Left ventricle myocardium inferior (tissue), 1 donor: ENCODE measurements around the gene FAM120AOS. TPM values are rescaled to one million over a fixed set of nuclear protein-coding genes. Genes with fewer than 3 reads are reported as not detected.

Source experiments
- DNase-seq: peaks from one replicate; pipeline ENCODE4 v3.0.0-alpha.2; 2020
- H3K27ac ChIP-seq: fragments of 200-600 bp; replicated peaks from 2 replicates; pipeline ENCODE4 v1.8.0; 2021
- H3K27me3 ChIP-seq: fragments of 200-600 bp; 2 replicates; pipeline ENCODE4 v1.8.0; 2021; ENCODE audit warnings: low read depth
- H3K36me3 ChIP-seq: fragments of 200-600 bp; 2 replicates; pipeline ENCODE4 v1.8.0; 2021
- H3K4me1 ChIP-seq: fragments of 200-600 bp; 2 replicates; pipeline ENCODE4 v1.8.0; 2021
- H3K4me3 ChIP-seq: fragments of 200-600 bp; 2 replicates; pipeline ENCODE4 v1.8.0; 2021; ENCODE audit warnings: mild to moderate bottlenecking, moderate library complexity
- H3K9me3 ChIP-seq: fragments of 200-600 bp; replicated peaks from 2 replicates; pipeline ENCODE4 v1.8.0; 2021
- CTCF ChIP-seq: fragments of 200-600 bp; IDR thresholded peaks from 2 replicates; pipeline ENCODE4 v1.8.0; 2021; ENCODE audit warnings: antibody characterized with exemption, mild to moderate bottlenecking, borderline replicate concordance
- intact Hi-C: fragments of 100-400 bp; cut with micrococcal nuclease; formaldehyde crosslinking; loops from one replicate; pipeline ENCODE4 v1.11.0; 2022
- total RNA-seq: library from RNA; stranded (reverse); fragmentation: NEBNext Ultra II Directional; extraction: Animal tissue kit (Norgen Biotek cat#: 25700); gene quantifications from one replicate; pipeline ENCODE4 v1.2.1, GENCODE V29; 2021
- donor health status: DM: no; HTN: yes; CAD: no; lungs with severe emphysema.

FAM120AOS gene
- total RNA-seq, 1 donor from 2014 or later, result 27.3 TPM

- Histone ChIP-seq H3K27me3 (no peaks in the 10 kb centered on the region), H3K4me3 (no peak overlapping the region), H3K9me3 (no peaks in the 10 kb centered on the region), H3K27ac (peak overlapping the region; percentile 98), H3K36me3 (no peaks in the 10 kb centered on the region), H3K4me1 (peaks cover 94% of the 10 kb centered on the region)
- TF ChIP-seq CTCF, result no peak
- DNase-seq, result no peak
- intact Hi-C loops, result no loop called here
Observed at GRCh38 chr9:93460689-93461413, 7.5 kb upstream of the FAM120AOS start.

DNA sequence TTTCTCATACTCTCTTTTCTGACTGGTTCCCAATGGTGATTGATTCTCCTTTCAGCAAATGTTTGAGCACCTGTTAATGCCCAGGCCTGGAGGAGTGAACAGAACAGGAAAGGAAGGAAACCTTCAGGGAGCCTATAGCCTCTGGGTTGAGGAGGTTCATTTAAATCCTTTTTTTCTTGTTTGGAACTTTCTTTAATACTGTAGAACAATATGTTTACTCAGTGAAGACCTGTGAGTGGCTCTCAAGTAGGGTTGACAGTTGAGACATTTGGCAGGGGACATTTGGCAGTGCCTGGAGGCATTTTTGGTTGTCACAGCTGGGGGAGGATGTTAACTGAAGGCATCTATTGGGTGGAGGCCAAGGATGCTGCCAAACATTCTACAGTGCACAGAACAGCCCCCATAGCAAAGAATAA, 6.1 kb upstream of the FAM120AOS start:
- Histone ChIP-seq H3K27ac (peak overlapping the region; percentile 98), H3K4me1 (peaks cover 94% of the 10 kb centered on the region), H3K36me3 (no peaks in the 10 kb centered on the region), H3K9me3 (no peaks in the 10 kb centered on the region), H3K27me3 (no peaks in the 10 kb centered on the region), H3K4me3 (no peak overlapping the region)
- intact Hi-C loops, result loop anchor here (5.0 kb wide), 1 partner anchor 108 kb away; no protein-coding TSS in a partner anchor
- TF ChIP-seq CTCF, result no peak
- no peak for DNase-seq

- DNase-seq, result no peak
- Histone ChIP-seq H3K4me3 (no peak overlapping the region), H3K27me3 (no peaks in the 10 kb centered on the region), H3K36me3 (no peaks in the 10 kb centered on the region), H3K4me1 (peaks cover 94% of the 10 kb centered on the region), H3K9me3 (no peaks in the 10 kb centered on the region), H3K27ac (peak overlapping the region; percentile 98)
- intact Hi-C loops, result loop anchor here (5.0 kb wide), 1 partner anchor 109 kb away; no protein-coding TSS in a partner anchor
- TF ChIP-seq CTCF, result no peak
Observed at GRCh38 chr9:93458712-93459111, 5.3 kb upstream of the FAM120AOS start.

DNA sequence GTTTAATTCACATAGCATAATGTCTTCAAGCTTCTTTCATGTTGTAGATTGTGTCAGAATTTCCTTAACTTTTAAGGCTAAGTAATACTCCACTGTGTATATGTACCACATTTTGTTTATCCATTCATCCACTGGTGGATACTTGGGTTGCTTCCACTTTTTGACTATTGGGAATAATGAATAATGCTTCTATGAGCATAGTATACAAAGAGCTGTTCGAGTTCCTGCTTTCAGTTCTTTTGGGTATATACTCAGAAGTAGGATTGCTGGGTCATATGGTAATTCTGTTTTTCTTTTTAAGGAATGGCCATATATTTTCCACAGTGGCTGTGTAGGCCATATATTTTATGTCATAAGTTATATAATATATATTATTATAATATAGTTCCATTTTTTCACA, 3.6 kb upstream of the FAM120AOS start:
- no peak overlapping the region for H3K4me3 ChIP-seq
- intact Hi-C loops, result loop anchor here (5.0 kb wide), 1 partner anchor 110 kb away; no protein-coding TSS in a partner anchor
- H3K9me3 ChIP-seq, result no peaks in the 10 kb centered on the region
- H3K4me1 ChIP-seq, result peaks cover 96% of the 10 kb centered on the region
- H3K27ac ChIP-seq, result peak overlapping the region; percentile 98
- TF ChIP-seq CTCF, result no peak
- DNase-seq, result no peak
- no peaks in the 10 kb centered on the region for H3K27me3 ChIP-seq
- H3K36me3 ChIP-seq, result no peaks in the 10 kb centered on the region

- intact Hi-C loops, result loop anchor here (5.0 kb wide), 1 partner anchor 111 kb away; no protein-coding TSS in a partner anchor
- Histone ChIP-seq H3K9me3 (no peaks in the 10 kb centered on the region), H3K27ac (peak overlapping the region; percentile 98), H3K36me3 (no peaks in the 10 kb centered on the region), H3K27me3 (no peaks in the 10 kb centered on the region), H3K4me1 (peaks cover 94% of the 10 kb centered on the region), H3K4me3 (no peak overlapping the region)
- DNase-seq, result no peak
- TF ChIP-seq CTCF, result no peak
Observed at GRCh38 chr9:93456504-93456903, 3.1 kb upstream of the FAM120AOS start.
